H1 (cell line): Measurements from ENCODE around the gene GAR1. TPM values are rescaled to one million over a fixed set of nuclear protein-coding genes. Genes with fewer than 3 reads are reported as not detected.

ENCODE experiments used
- CTCF ChIA-PET: fragments of 300-600 bp; sonication (Branson Sonifier 250); formaldehyde crosslinking; loops from one replicate; lab custom pipeline; 2021; ENCODE audit not compliant: partially characterized antibody; lab: Charles Lee
- POLR2A ChIA-PET: fragments of 300-600 bp; sonication (Branson Sonifier 250); formaldehyde crosslinking; loops from one replicate; lab custom pipeline; 2021; ENCODE audit warnings: inconsistent platforms; ENCODE audit not compliant: partially characterized antibody; lab: Charles Lee
- DNase-seq, 2 experiments: peaks; one replicate each; pipeline versions ENCODE4 v3.0.0 to v3.0.0-alpha.2; 2010 to 2022; ENCODE audit warnings: low spot score in 2 of 2, low read depth in 1 of 2, mixed read lengths in 1 of 2
- FAIRE-seq: peaks from 2 replicates; lab custom pipeline; 2011; peaks lifted over from hg19 to GRCh38; lab: Jason Lieb, UNC
- H2AFZ ChIP-seq: 2 replicates; pipeline ENCODE4 v1.8.1; 2012; ENCODE audit warnings: low read length, inconsistent platforms
- H2AK5ac ChIP-seq: 2 replicates; pipeline ENCODE4 v1.6.1; 2013; ENCODE audit warnings: low read depth, low read length
- H2BK120ac ChIP-seq: replicated peaks from 2 replicates; pipeline ENCODE3; 2013; ENCODE audit warnings: low read depth, low read length, inconsistent platforms
- H2BK12ac ChIP-seq: 2 replicates; pipeline ENCODE4 v1.6.1; 2013; ENCODE audit warnings: low read depth, low read length
- H2BK15ac ChIP-seq: 2 replicates; pipeline ENCODE4 v1.6.1; 2013; ENCODE audit warnings: low read length
- H2BK20ac ChIP-seq: 2 replicates; pipeline ENCODE4 v1.6.1; 2013; ENCODE audit warnings: low read length
- H2BK5ac ChIP-seq: 2 replicates; pipeline ENCODE4 v1.6.1; 2013; ENCODE audit warnings: low read depth, low read length
- H3K14ac ChIP-seq: 2 replicates; pipeline ENCODE4 v1.6.1; 2013; ENCODE audit warnings: inconsistent platforms; ENCODE audit not compliant: insufficient read length
- H3K18ac ChIP-seq: 2 replicates; pipeline ENCODE4 v1.6.1; 2013; ENCODE audit warnings: low read length; ENCODE audit errors: extremely low read depth
- H3K23ac ChIP-seq: 2 replicates; pipeline ENCODE4 v1.6.1; 2013; ENCODE audit warnings: inconsistent platforms; ENCODE audit not compliant: insufficient read length
- H3K23me2 ChIP-seq: 2 replicates; pipeline ENCODE4 v1.6.1; 2013; ENCODE audit warnings: low read depth, low read length
- H3K27ac ChIP-seq: 2 replicates; pipeline ENCODE4 v1.6.1; 2011; ENCODE audit warnings: low read depth, low read length, inconsistent platforms
- H3K27me3 ChIP-seq, 4 experiments: replicated peaks in 1 of 4; 1 replicate in 1 of 4; 2 replicates in 3 of 4; pipeline versions ENCODE4 v1.6.1 to v1.8.1; 2011 to 2013; ENCODE audit warnings: low read length in 3 of 4, mild to moderate bottlenecking in 3 of 4, inconsistent platforms in 2 of 4, mixed read lengths in 2 of 4, moderate library complexity in 1 of 4; ENCODE audit not compliant: control insufficient read depth in 3 of 4, insufficient read depth in 3 of 4; ENCODE audit errors: extremely low read depth in 1 of 4
- H3K36me3 ChIP-seq, 4 experiments: 2 replicates each; pipeline versions ENCODE4 v1.6.1 to v1.8.1; 2011 to 2013; ENCODE audit warnings: mild to moderate bottlenecking in 4 of 4, low read length in 3 of 4, moderate library complexity in 2 of 4, control low read depth in 1 of 4, inconsistent platforms in 1 of 4; ENCODE audit not compliant: insufficient read depth in 4 of 4, control insufficient read depth in 2 of 4
- H3K4ac ChIP-seq: replicated peaks from 2 replicates; pipeline ENCODE3; 2013; ENCODE audit warnings: low read length, low read depth, mixed read lengths, inconsistent platforms; ENCODE audit not compliant: insufficient read length
- H3K4me1 ChIP-seq, 4 experiments: replicated peaks in 1 of 4; 1 replicate in 1 of 4; 2 replicates in 3 of 4; pipeline versions ENCODE4 v1.6.1 to v1.8.1; 2011 to 2013; ENCODE audit warnings: low read length in 3 of 4, inconsistent platforms in 2 of 4, mixed read lengths in 1 of 4; ENCODE audit not compliant: insufficient read depth in 4 of 4, control insufficient read depth in 3 of 4
- H3K4me2 ChIP-seq, 2 experiments: 2 replicates each; pipeline versions ENCODE4 v1.6.1 to v1.8.1; 2011 to 2013; ENCODE audit warnings: low read depth in 2 of 2, low read length in 2 of 2, control low read depth in 1 of 2, inconsistent platforms in 1 of 2, mild to moderate bottlenecking in 1 of 2; ENCODE audit not compliant: insufficient read depth in 1 of 2
- H3K4me3 ChIP-seq, 4 experiments: fragments of 200-600, 300-600 bp in 1 of 4; sonication (generic), shearing (Covaris generic), sonication (Bioruptor Twin) in 1 of 4; 2 replicates each; pipeline versions ENCODE4 v1.5.1 to v1.8.1; 2011 to 2016; ENCODE audit warnings: low read length in 4 of 4, low read depth in 3 of 4, control low read depth in 2 of 4, inconsistent platforms in 2 of 4, mild to moderate bottlenecking in 2 of 4, mixed read lengths in 1 of 4, moderate library complexity in 1 of 4; ENCODE audit not compliant: insufficient read depth in 2 of 4; ENCODE audit errors: extremely low read depth in 1 of 4
- H3K56ac ChIP-seq: replicated peaks from 2 replicates; pipeline ENCODE3; 2013; ENCODE audit warnings: low read depth, mild to moderate bottlenecking, mixed read lengths, low read length, inconsistent platforms; ENCODE audit not compliant: insufficient read length
- H3K79me1 ChIP-seq: 2 replicates; pipeline ENCODE4 v1.6.1; 2013; ENCODE audit warnings: low read depth, low read length, control low read depth
- H3K79me2 ChIP-seq, 2 experiments: 2 replicates each; pipeline versions ENCODE4 v1.6.1 to v1.8.1; 2012 to 2013; ENCODE audit warnings: low read length in 2 of 2, mild to moderate bottlenecking in 2 of 2, inconsistent platforms in 1 of 2; ENCODE audit not compliant: insufficient read depth in 2 of 2, control insufficient read depth in 1 of 2
- H3K9ac ChIP-seq, 4 experiments: replicated peaks in 1 of 4; 1 replicate in 1 of 4; 2 replicates in 3 of 4; pipeline versions ENCODE4 v1.6.1 to v1.8.1; 2011 to 2013; ENCODE audit warnings: low read depth in 3 of 4, low read length in 3 of 4, control low read depth in 2 of 4, mild to moderate bottlenecking in 2 of 4, moderate library complexity in 2 of 4, inconsistent platforms in 1 of 4; ENCODE audit errors: extremely low read depth in 1 of 4
- H3K9me3 ChIP-seq, 2 experiments: 2 replicates each; pipeline versions ENCODE4 v1.6.1 to v1.8.1; 2012 to 2013; ENCODE audit warnings: mild to moderate bottlenecking in 2 of 2, moderate library complexity in 2 of 2, control low read depth in 1 of 2, inconsistent platforms in 1 of 2, low read depth in 1 of 2, low read length in 1 of 2, mixed read lengths in 1 of 2; ENCODE audit not compliant: insufficient read depth in 2 of 2
- H4K20me1 ChIP-seq, 2 experiments: replicated peaks in 1 of 2; 2 replicates each; pipeline versions ENCODE3 to v1.8.1; 2011 to 2013; ENCODE audit warnings: inconsistent platforms in 2 of 2, low read length in 2 of 2, mild to moderate bottlenecking in 1 of 2; ENCODE audit not compliant: insufficient read depth in 2 of 2, control insufficient read depth in 1 of 2
- H4K5ac ChIP-seq: 2 replicates; pipeline ENCODE4 v1.6.1; 2013; ENCODE audit warnings: low read length, low read depth, mixed read lengths, inconsistent platforms; ENCODE audit not compliant: insufficient read length
- H4K8ac ChIP-seq: 2 replicates; pipeline ENCODE4 v1.8.0; 2013; ENCODE audit warnings: mild to moderate bottlenecking, moderate library complexity, low read length, inconsistent platforms; ENCODE audit not compliant: insufficient read depth; ENCODE audit errors: extremely low read depth
- H4K91ac ChIP-seq: replicated peaks from 2 replicates; pipeline ENCODE3; 2013; ENCODE audit warnings: low read length, mixed read lengths, inconsistent platforms; ENCODE audit not compliant: insufficient read length
- CTBP2 ChIP-seq: IDR thresholded peaks from 2 replicates; pipeline ENCODE4 v1.7.0; 2011; ENCODE audit warnings: borderline replicate concordance, mild to moderate bottlenecking, moderate library complexity, mixed read lengths, low read length; ENCODE audit not compliant: insufficient read depth, insufficient read length
- FOSL1 ChIP-seq: IDR thresholded peaks from 2 replicates; pipeline ENCODE4 v1.6.1; 2011; ENCODE audit warnings: mild to moderate bottlenecking, low read depth, low read length, moderate library complexity; ENCODE audit not compliant: insufficient read depth
- PHF8 ChIP-seq: fragments of 200-600 bp; sonication (generic); conservative IDR thresholded peaks from 2 replicates; pipeline ENCODE4 v1.7.1; 2012; ENCODE audit warnings: low read depth, mild to moderate bottlenecking, inconsistent platforms, low read length, moderate library complexity
- POLR2AphosphoS5 ChIP-seq: IDR thresholded peaks from 2 replicates; pipeline ENCODE4 v1.6.1; 2011; ENCODE audit warnings: low read depth, low read length
- SP2 ChIP-seq: IDR thresholded peaks from 2 replicates; pipeline ENCODE4 v1.6.1; 2012; ENCODE audit warnings: mild to moderate bottlenecking, low read length, inconsistent platforms
- TCF12 ChIP-seq: IDR thresholded peaks from 2 replicates; pipeline ENCODE4 v1.6.1; 2011; ENCODE audit warnings: low read depth, mild to moderate bottlenecking, low read length
- TEAD4 ChIP-seq: IDR thresholded peaks from 2 replicates; pipeline ENCODE4 v1.6.1; 2012; ENCODE audit warnings: low read depth, low read length, inconsistent platforms, mixed read lengths
- WGBS, 2 experiments: shearing (Covaris generic) in 1 of 2; methylation state at CpG; one replicate each; pipeline versions ENCODE4 v1.1.6 to v1.1.7; 2013 to 2015; ENCODE audit warnings: low lambda C conversion rate in 2 of 2, mixed read lengths in 2 of 2, inconsistent platforms in 1 of 2, low coverage in 1 of 2, missing lambda C conversion rate in 1 of 2; ENCODE audit not compliant: insufficient replicate concordance in 2 of 2, insufficient coverage in 1 of 2, insufficient read length in 1 of 2; ENCODE audit errors: extremely low coverage in 1 of 2, missing lambda C conversion rate in 1 of 2; 5-methylcytosine and 5-hydroxymethylcytosine counted together
- long read RNA-seq, 2 experiments: library from RNA in 1 of 2; library from capped mRNA in 1 of 2; stranded (forward); transcript quantifications; one replicate each; pipeline ENCODE4 v2.0.0, GENCODE V29; 2021; ENCODE audit warnings: inconsistent platforms in 1 of 2
- polyA minus RNA-seq, 3 experiments: library from RNA; depleted of rRNA, polyadenylated mRNA; stranded (reverse); fragments of >200 nt; gene quantifications; 1 replicate in 2 of 3; 2 replicates in 1 of 3; pipeline ENCODE4 v1.2.3, GENCODE V29; 2011
- polyA plus RNA-seq, 7 experiments: library from polyadenylated mRNA; depleted of rRNA in 3 of 7; stranded (reverse) in 5 of 7; unstranded in 2 of 7; fragments of >200 nt in 5 of 7; fragments of 200-250 nt in 2 of 7; gene quantifications; 1 replicate in 5 of 7; 2 replicates in 1 of 7; 4 replicates in 1 of 7; pipeline versions ENCODE4 v1.2.1 to v1.2.3, GENCODE V29; 2011 to 2013; ENCODE audit warnings: missing spikeins in 2 of 7, mixed read lengths in 2 of 7
- total RNA-seq: library from RNA; stranded (reverse); fragmentation: NEBNext Ultra II Directional; extraction: Animal tissue kit (Norgen Biotek cat#: 25700); gene quantifications from 2 replicates; pipeline ENCODE4 v1.2.1, GENCODE V29; 2021

Gene GAR1
- total RNA-seq (37.5 and 37.9 TPM in 2 replicates), polyA plus RNA-seq (2011; rRNA removed) (9.4 and 14.5 TPM in 2 replicates), polyA minus RNA-seq (2011; rRNA and poly(A)+ RNA removed) (1.5 and 2.8 TPM in 2 replicates)
- 25.7 TPM for polyA plus RNA-seq (2011; cell fraction: cytosol; rRNA removed)
- polyA plus RNA-seq (2011; cell fraction: nucleus; rRNA removed), result 2.5 TPM
- polyA plus RNA-seq (2012, experiment 1 of 2), result 38.2 to 65.8 TPM (median 54.5 TPM) in 4 replicates
- polyA plus RNA-seq (2012, experiment 2 of 2), result 22.0 TPM
- polyA plus RNA-seq (2013, experiment 1 of 2), result 54.4 TPM
- 56.8 TPM for polyA plus RNA-seq (2013, experiment 2 of 2)
- 7.6 TPM for polyA minus RNA-seq (2011; cell fraction: cytosol; rRNA and poly(A)+ RNA removed)
- 4.1 TPM for polyA minus RNA-seq (2011; cell fraction: nucleus; rRNA and poly(A)+ RNA removed)
- long read RNA-seq, experiment 1, partial matches to known transcripts, result 19 of 40 reads
- long read RNA-seq, experiment 1, other reads (novel, unspliced or antisense), result 17 of 40 reads
- long read RNA-seq, experiment 2, transcript GAR1-202 (7 exons, 1,011 nt), result minor isoform, 10 of 88 reads
- long read RNA-seq, experiment 2, transcript GAR1-201 (7 exons, 1,224 nt), result major isoform, 41 of 88 reads
- long read RNA-seq, experiment 2, partial matches to known transcripts, result 21 of 88 reads
- long read RNA-seq, experiment 2, other reads (novel, unspliced or antisense), result 16 of 88 reads

- peak within 1 kb of the TSS; percentile 87 for H2BK5ac ChIP-seq
- H2AFZ ChIP-seq, result peak within 1 kb of the TSS; percentile 70
- H3K79me1 ChIP-seq, result peaks cover 3% of the 10 kb centered on the region
- no peak within 1 kb of the TSS for H2BK20ac ChIP-seq
- FAIRE-seq (peak; percentile 94), DNase-seq (peak; percentile 87 to 91)
- H3K9ac ChIP-seq, result peak within 1 kb of the TSS; percentile 70 to 93 (median 84)
- peak within 1 kb of the TSS; percentile 82 to 98 (median 90) for H3K4me3 ChIP-seq
- H3K4me2 ChIP-seq, result peak within 1 kb of the TSS; percentile 40 to 93
- ChIA-PET CTCF (interaction anchor here (0.6 to 2.4 kb wide), 5 partner anchors 11 to 112 kb away, joined by 3 to 8 read pairs (median 3); partner anchors contain the start of genes CASP6 and RRH), POLR2A (interaction anchor here (0.6 to 2.6 kb wide), 15 partner anchors 10 to 536 kb away, joined by 3 to 12 read pairs (median 3); partner anchors contain the start of genes CASP6 and PLA2G12A)
- peak within 1 kb of the TSS; percentile 44 for H4K5ac ChIP-seq
- peaks cover 14 to 47% of the 10 kb centered on the region in 2 experiments for H3K79me2 ChIP-seq
- H4K91ac ChIP-seq, result peak within 1 kb of the TSS; percentile 31
- H4K20me1 ChIP-seq, result no peaks in the 10 kb centered on the region
- no peaks in the 10 kb centered on the region for H3K27me3 ChIP-seq
- H4K8ac ChIP-seq, result peak within 1 kb of the TSS; percentile 92
- peak within 1 kb of the TSS; percentile 54 for H3K4ac ChIP-seq
- no peaks in the 10 kb centered on the region for H3K9me3 ChIP-seq
- no peak within 1 kb of the TSS for H2BK15ac ChIP-seq
- peak within 1 kb of the TSS; percentile 40; the same call in 1 of the 2 replicates for H2BK12ac ChIP-seq
- H2BK120ac ChIP-seq, result no peak within 1 kb of the TSS
- no peak within 1 kb of the TSS for H3K14ac ChIP-seq
- WGBS, 2 experiments, result 2% methylated on average over 53 of the region's 53 CpGs; no CpG with 5 or more reads in 1 of the 2 experiments
- H3K4me1 ChIP-seq, result peaks cover 0 to 7% (median 4%) of the 10 kb centered on the region in 4 experiments; a peak in 4 of 7 replicates
- no peak within 1 kb of the TSS for H3K23ac ChIP-seq
- H2AK5ac ChIP-seq, result peak within 1 kb of the TSS; percentile 40; the same call in 1 of the 2 replicates
- H3K27ac ChIP-seq, result peak within 1 kb of the TSS; percentile 92
- peak within 1 kb of the TSS; percentile 75 for H3K56ac ChIP-seq
- peak within 1 kb of the TSS; percentile 68 for H3K18ac ChIP-seq
- H3K36me3 ChIP-seq, result peaks cover 6 to 30% (median 15%) of the 10 kb centered on the region in 4 experiments; a peak in 6 of 8 replicates
- H3K23me2 ChIP-seq, result peaks cover 5% of the 10 kb centered on the region
- TF ChIP-seq SP2 (no peak), PHF8 (peak; percentile 76), CTBP2 (no peak), FOSL1 (no peak), TEAD4 (0 out of 2 replicates have a peak, but pooled peaks have one; percentile 31), TCF12 (no peak), POLR2AphosphoS5 (peak; percentile 84)
Measured at GRCh38 chr4:109815151-109816081, at the start of gene GAR1. TSS of gene GAR1 (plus strand) at chr4:109815762. CDS start at chr4:109816165, 403 bp downstream.
